ENCODE results near the gene ALDH3B1. TPM values are rescaled to one million over a fixed set of nuclear protein-coding genes. Genes with fewer than 3 reads are reported as not detected.
A peak's percentile ranks its signal among the peaks of the same experiment; 100 is the strongest.

The ALDH3B1 gene
- total and polyA plus RNA-seq, 9 of the 15 experiments (the other 6 are each of a cell fraction or from before 2014, with no cell fraction given), result 0.01 to 0.35 (median 0.07) TPM; not detected in 2

DNA sequence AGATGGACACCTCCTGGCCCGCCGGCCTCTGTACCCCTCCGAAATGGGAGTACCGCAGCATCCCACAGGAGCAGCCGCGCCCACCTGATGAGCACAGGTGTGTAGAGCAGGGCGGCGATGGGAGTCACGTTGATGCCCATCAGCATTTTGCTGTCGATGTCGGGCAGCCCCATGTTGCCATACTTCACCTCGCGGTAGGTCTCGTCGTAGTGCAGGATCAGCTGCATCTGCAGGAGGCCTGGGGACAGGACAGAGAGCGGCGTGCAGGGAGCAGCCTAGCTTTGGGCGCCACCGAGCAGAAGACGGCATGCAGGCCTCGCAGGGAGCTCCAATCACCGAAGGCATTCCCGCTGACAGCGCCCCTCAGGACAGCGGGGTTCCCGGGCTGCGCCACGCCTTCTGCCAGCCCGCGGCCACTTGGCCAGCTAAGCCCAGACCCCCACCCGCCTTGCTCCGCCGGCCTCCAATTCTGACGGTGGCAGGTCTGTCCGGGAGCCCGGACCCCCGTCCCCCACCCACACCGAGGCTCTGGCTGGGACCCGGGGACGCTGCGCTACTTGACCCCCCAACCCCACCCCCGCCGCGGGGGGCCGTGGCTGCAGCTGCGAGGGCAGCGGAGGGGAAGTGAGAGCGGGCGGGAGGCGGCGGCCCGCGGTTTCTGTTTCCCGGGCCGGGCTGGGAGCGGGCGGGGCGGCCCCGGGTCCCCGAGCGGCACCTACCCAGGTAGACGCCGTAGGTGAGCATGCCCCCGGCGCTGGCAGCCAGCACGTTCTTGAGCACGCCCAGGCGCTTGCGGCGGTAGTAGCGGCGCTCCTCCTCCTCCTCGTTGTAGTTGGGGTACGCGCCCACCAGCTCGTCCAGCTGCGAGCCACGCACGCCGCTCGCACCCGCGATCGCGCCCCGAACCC is 6.9 kb upstream of the ALDH3B1 start:
- ChIA-PET POLR2A (interaction anchor here (0.6 to 1.2 kb wide), 4 partner anchors 21 to 187 kb away, joined by 3 to 4 read pairs (median 4); no protein-coding TSS in a partner anchor), CTCF (ENCODE audit: low intra/inter-chr PET ratio) (no interaction called here)
- WGBS (ENCODE audit: insufficient coverage, low coverage, missing lambda C conversion rate), result 58% methylated on average over 25 of the region's 86 CpGs
- H3K27ac ChIP-seq (ENCODE audit: extremely low read depth, low read depth, low read length), result peak overlapping the region; percentile 15; the same call in 1 of the 3 replicates
- in situ Hi-C loops (cut with MboI), result no loop called here
- H3K4me3 ChIP-seq, result peak overlapping the region; percentile 57
- ATAC-seq (peak; percentile 33), DNase-seq (ENCODE audit: extremely low read depth in 1 of 4, low spot score in 3 of 4) (peak; percentile 42 to 66 (median 56)), FAIRE-seq (no peak)
- 0 out of 3 replicates have a peak, but pooled peaks cover 2% of the 10 kb centered on the region for H3K36me3 ChIP-seq (ENCODE audit: control insufficient read depth, insufficient read depth, low read length)
- H3K4me2 ChIP-seq (ENCODE audit: insufficient read depth, low read length), result peak overlapping the region; percentile 75
- no peaks in the 10 kb centered on the region for H3K9me3 ChIP-seq (replicated peaks; ENCODE audit: control insufficient read depth, insufficient read depth, low read depth, low read length)
- H3K4me1 ChIP-seq (replicated peaks in 1 of 2; ENCODE audit: control insufficient read depth in 2 of 2, insufficient read depth in 2 of 2, low read length in 2 of 2), result peaks cover 9 to 47% of the 10 kb centered on the region in 2 experiments
- no TSS peak for BruUV-seq (replicated peaks)
- no peaks in the 10 kb centered on the region for H3K27me3 ChIP-seq (ENCODE audit: control insufficient read depth in 2 of 2, insufficient read depth in 2 of 2, low read length in 2 of 2)
- H3K79me2 ChIP-seq (ENCODE audit: control insufficient read depth, insufficient read depth, low read length), result no peaks in the 10 kb centered on the region
- no peaks in the 10 kb centered on the region for H3K9me1 ChIP-seq (ENCODE audit: control insufficient read depth, insufficient read depth, low read length)
- H2AFZ ChIP-seq (ENCODE audit: low read depth, low read length), result peak overlapping the region; percentile 90
- peak overlapping the region in 1 of 2 experiments; percentile 93; a peak in 2 of 4 replicates for H3K9ac ChIP-seq (ENCODE audit: insufficient read depth in 1 of 2, low read depth in 2 of 2, low read length in 2 of 2)
- H4K20me1 ChIP-seq (replicated peaks; ENCODE audit: control insufficient read depth, insufficient read depth, low read length), result no peaks in the 10 kb centered on the region
- intact Hi-C loops (cut with micrococcal nuclease), result no loop called here
- TF ChIP-seq, protein P1, sequence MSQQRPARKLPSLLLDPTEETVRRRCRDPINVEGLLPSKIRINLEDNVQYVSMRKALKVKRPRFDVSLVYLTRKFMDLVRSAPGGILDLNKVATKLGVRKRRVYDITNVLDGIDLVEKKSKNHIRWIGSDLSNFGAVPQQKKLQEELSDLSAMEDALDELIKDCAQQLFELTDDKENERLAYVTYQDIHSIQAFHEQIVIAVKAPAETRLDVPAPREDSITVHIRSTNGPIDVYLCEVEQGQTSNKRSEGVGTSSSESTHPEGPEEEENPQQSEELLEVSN (IDR thresholded peaks at IDR 0.05; ENCODE audit: borderline replicate concordance in 1 of 2, extremely low read depth in 1 of 2, insufficient read depth in 1 of 2, insufficient read length in 1 of 2, low read depth in 1 of 2, low read length in 1 of 2, poor library complexity in 1 of 2, severe bottlenecking in 1 of 2), result peak in 1 of 2 experiments; percentile 33
- TF ChIP-seq ZNF140 (CRISPR knock-in tag; IDR thresholded peaks at IDR 0.05) (no peak), RBBP5 (IDR thresholded peaks at IDR 0.05; ENCODE audit: borderline replicate concordance, insufficient read depth, low read length, poor library complexity, severe bottlenecking) (peak; percentile 22), FIP1L1 (IDR thresholded peaks at IDR 0.05; ENCODE audit: low read depth, low read length, poor library complexity, severe bottlenecking) (no peak), TEAD2 (tag; IDR thresholded peaks at IDR 0.05) (no peak), HNRNPLL (IDR thresholded peaks at IDR 0.05; ENCODE audit: low read depth, low read length, poor library complexity, severe bottlenecking) (no peak), ZBTB7A (IDR thresholded peaks at IDR 0.05; ENCODE audit: borderline replicate concordance, control insufficient read depth, low read depth, low read length) (peak; percentile 88; the same call in 1 of the 2 replicates), FOXP1 (CRISPR knock-in tag; IDR thresholded peaks at IDR 0.05) (0 out of 2 replicates have a peak, but pooled peaks have one; percentile 0), ZSCAN29 (IDR thresholded peaks at IDR 0.05) (no peak), ZBTB1 (CRISPR knock-in tag; IDR thresholded peaks at IDR 0.05; ENCODE audit: borderline replicate concordance, low read depth) (no peak), U2AF1 (optimal IDR thresholded peaks at IDR 0.05; ENCODE audit: low read depth, low read length) (no peak), SP1 (CRISPR knock-in tag; IDR thresholded peaks at IDR 0.05) (no peak; the same call in 1 of the 2 replicates), RAD51 (IDR thresholded peaks at IDR 0.05; ENCODE audit: borderline replicate concordance, low read depth) (no peak), SPI1 (IDR thresholded peaks at IDR 0.05; ENCODE audit: borderline replicate concordance, low read depth, low read length) (peak; percentile 62; the same call in 1 of the 2 replicates)
- TF ChIP-seq, protein P2, sequence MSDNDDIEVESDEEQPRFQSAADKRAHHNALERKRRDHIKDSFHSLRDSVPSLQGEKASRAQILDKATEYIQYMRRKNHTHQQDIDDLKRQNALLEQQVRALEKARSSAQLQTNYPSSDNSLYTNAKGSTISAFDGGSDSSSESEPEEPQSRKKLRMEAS (CRISPR knock-in tag; IDR thresholded peaks at IDR 0.05), result peak; percentile 21; the same call in 1 of the 2 replicates

Measured in K562 (cell line).